Fibroblast of mammary gland (primary cell): ENCODE results near the gene CNTN5.
A peak's percentile ranks its signal among the peaks of the same experiment; 100 is the strongest.

Source experiments
- DNase-seq: peaks from one replicate; pipeline ENCODE4 v3.0.0-alpha.2; 2010; ENCODE audit warnings: low read depth
- H3K4me3 ChIP-seq: 2 replicates; pipeline ENCODE4 v1.5.1; 2011; ENCODE audit warnings: low read depth, mild to moderate bottlenecking, low read length, moderate library complexity; ENCODE audit not compliant: control insufficient read depth
- TF ChIP-seq, protein P1 (sequence below): conservative IDR thresholded peaks from 2 replicates; pipeline ENCODE4 v1.5.1; 2011; ENCODE audit warnings: low read depth, low read length, inconsistent platforms; ENCODE audit not compliant: control insufficient read depth, insufficient read depth

Gene CNTN5

DNA sequence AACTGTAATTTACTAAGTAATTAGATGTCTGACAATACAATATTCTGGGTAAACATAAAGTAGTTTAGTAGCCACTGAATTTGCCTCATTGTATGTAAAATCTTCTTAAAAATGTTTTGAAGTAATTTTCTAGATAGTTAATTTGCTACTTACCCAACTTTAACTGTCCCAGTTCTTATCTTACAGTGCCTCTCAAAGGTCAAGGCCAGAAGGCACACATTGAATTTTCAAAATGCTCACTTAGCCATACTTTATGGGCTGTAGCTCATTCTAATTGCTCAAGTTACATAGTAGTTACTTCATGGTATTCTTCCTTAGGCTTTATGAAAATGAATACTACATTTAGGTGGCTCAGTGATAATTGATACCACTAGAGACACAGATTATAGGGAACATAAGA lies 666.6 kb downstream of the CNTN5 start:
- no peak overlapping the region for H3K4me3 ChIP-seq
- DNase-seq = no peak
- TF ChIP-seq, protein P1, sequence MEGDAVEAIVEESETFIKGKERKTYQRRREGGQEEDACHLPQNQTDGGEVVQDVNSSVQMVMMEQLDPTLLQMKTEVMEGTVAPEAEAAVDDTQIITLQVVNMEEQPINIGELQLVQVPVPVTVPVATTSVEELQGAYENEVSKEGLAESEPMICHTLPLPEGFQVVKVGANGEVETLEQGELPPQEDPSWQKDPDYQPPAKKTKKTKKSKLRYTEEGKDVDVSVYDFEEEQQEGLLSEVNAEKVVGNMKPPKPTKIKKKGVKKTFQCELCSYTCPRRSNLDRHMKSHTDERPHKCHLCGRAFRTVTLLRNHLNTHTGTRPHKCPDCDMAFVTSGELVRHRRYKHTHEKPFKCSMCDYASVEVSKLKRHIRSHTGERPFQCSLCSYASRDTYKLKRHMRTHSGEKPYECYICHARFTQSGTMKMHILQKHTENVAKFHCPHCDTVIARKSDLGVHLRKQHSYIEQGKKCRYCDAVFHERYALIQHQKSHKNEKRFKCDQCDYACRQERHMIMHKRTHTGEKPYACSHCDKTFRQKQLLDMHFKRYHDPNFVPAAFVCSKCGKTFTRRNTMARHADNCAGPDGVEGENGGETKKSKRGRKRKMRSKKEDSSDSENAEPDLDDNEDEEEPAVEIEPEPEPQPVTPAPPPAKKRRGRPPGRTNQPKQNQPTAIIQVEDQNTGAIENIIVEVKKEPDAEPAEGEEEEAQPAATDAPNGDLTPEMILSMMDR = no peak

DNA sequence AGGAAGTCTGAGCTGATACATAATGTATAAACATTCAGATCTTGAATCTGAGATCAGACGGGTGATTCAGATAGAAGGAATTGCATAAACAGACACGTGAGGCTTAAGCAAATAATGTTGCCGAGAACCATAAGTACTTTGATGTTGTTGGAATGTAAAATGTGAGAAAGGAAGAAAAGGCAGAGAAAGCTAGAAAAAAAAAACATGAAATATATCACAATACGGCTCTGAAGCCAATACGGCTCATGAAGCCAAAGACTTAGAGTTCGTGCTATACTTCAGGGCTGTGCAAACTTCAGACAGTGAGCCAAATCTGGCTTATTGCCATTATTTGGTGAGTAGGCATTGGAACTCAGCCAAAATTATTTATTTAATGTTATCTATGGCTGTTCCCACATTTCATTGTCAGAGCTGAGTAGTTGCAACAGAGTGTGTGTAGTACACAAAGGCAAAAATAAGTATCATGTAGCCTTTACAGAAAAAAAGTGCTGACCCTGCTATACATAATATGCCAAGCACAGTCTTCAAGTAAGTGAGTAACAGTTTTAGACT lies 673.3 kb downstream of the CNTN5 start:
- no peak overlapping the region for H3K4me3 ChIP-seq
- peak; percentile 66 for DNase-seq
- TF ChIP-seq, protein P1 = no peak

- DNase-seq = no peak
These were observed 674.4 kb downstream of the CNTN5 start for GRCh38 chr11:99695106-99695505.

DNA sequence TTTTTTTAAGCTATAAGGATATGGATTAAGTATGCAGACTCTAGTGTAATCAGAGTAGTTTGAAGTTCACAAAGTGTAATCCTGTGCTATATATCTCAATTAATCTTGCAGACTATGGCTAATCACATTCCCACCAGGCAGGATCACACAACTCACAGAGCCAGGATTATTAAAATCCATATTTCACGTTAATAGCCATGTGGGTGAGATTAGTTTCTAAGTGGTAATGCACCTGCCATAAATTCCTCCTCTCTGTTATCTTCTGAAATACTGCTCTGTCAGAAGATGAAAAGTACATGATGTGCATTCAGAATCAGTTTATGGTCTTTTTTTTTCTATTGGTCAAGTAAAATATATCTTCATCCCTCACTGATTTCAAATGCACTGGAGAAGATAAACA lies 686.1 kb downstream of the CNTN5 start:
- no peak for DNase-seq
- H3K4me3 ChIP-seq = no peak overlapping the region
- TF ChIP-seq, protein P1 = no peak

More at GRCh38 chr11:99695106-99695505, 674.4 kb downstream of the CNTN5 start:
- H3K4me3 ChIP-seq = no peak overlapping the region
- TF ChIP-seq, protein P1 = no peak

- TF ChIP-seq, protein P1 = no peak
- no peak overlapping the region for H3K4me3 ChIP-seq
- DNase-seq = no peak
These were observed 688.4 kb downstream of the CNTN5 start for GRCh38 chr11:99708928-99709672.

GRCh38 chr11:99716302-99716701 lies 695.6 kb downstream of the CNTN5 start:
- no peak overlapping the region for H3K4me3 ChIP-seq
- TF ChIP-seq, protein P1 = no peak
- no peak for DNase-seq
